ENCODE data around the gene KNTC1.
"Not testable (repeated sequence)": the region's sequence is repeated elsewhere in the genome, so short reads cannot be mapped to it uniquely, and the experiment has no call there.

The KNTC1 gene

DNA sequence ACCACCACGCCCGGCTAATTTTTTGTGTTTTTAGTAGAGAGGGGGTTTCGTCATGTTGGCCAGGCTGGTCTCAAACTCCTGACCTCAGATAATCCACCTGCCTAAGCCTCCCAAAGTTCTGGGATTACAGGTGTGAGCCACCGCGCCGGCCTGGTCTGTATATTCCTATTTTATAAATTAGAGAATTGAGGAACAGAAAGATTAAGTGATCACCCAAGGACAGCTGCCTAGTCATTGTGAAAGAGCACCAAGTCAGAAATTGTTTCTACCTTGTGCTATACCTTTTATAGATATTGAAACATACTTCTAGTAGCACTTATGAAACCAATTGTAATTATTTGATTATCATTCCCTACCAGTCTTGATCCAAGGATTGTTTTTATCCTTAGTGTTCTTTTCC lies 1.9 kb downstream of the KNTC1 start:
- DNase-seq = no peak
- intact Hi-C loops (cut with DNase I) = loop anchor here (5.0 kb wide), 1 partner anchor 223 kb away; the partner anchor contains the start of gene DENR

DNA sequence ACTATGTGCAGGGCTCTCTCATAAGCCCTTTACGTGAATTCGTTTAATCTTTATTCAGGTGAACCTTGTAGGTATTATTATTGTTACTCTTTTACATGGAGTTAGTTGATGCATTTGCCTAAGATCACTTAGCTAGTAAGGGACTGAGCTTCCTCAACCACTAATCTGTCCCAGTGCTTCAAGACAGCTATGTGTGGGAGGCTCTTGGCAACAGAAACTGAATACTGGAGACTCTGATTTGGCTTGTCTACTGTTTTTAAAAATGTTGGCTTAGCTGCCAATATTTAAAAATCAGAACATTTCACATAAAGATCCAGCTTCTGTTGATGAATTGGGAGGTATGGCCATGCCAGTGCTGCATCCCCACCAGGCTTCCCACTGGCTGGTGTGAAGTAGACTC lies 6.8 kb downstream of the KNTC1 start:
- DNase-seq = peak in 1 of 42 donors; percentile 38
- intact Hi-C loops (cut with DNase I) = no loop called here

DNA sequence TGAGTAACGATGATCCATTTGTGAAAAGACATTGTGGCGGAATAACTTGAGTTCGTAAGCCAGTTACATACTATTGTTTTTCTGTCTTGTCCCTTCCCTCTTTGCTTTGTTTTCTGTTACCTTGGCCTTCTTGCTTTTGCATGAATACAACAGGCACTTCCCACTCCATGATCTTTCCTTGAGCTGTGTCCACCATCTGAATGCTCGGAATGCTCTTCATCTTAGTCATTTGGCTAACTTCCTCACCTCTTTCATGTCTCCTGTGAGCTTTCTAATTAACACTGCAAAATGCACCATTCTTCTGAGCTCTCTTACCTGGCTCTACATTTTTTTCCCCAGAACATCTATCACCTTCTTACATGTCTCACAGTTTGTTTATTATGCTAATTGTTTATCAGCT lies 10.0 kb downstream of the KNTC1 start:
- no peak for DNase-seq
- intact Hi-C loops (cut with DNase I) = no loop called here

DNA sequence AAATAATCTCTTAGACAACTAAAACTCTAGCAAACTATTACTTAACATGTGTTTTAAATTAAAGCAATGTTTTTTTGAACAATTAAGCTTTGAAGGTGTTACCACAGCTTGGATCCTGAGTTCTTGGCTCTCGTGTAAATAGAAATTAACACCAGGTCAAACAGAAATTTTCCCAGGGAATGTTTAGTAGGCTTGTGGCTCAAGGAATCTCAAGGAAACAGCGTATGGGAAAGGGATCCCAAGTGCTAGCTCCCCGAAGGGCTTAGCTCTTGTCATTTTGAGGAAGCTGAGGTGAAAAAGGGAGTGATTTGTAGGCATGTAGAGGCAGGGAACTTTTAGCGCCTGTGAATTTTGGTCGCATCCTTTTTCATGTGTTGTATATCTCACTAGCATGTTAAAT lies 11.4 kb downstream of the KNTC1 start:
- intact Hi-C loops (cut with DNase I) = no loop called here
- no peak for DNase-seq

DNA sequence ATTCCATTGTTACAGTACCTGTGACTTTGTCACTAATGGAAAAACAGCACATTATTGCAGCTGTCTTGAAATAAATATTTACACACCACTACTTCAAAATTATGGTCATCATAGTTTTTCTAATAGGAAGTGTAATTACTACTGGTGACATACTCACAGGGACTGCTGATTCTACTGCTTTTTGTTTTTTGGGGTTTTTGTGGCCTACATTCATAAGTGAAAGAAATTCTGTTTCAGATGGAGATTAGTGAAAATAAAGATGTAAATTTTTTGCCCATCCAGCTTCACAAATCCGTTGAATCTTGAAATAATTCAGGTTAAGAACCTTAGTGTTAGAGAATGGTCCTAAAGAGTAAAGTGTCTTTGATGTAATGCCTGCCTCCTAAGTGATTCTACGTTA lies 17.5 kb downstream of the KNTC1 start:
- intact Hi-C loops (cut with DNase I) = no loop called here
- DNase-seq = no peak

DNA sequence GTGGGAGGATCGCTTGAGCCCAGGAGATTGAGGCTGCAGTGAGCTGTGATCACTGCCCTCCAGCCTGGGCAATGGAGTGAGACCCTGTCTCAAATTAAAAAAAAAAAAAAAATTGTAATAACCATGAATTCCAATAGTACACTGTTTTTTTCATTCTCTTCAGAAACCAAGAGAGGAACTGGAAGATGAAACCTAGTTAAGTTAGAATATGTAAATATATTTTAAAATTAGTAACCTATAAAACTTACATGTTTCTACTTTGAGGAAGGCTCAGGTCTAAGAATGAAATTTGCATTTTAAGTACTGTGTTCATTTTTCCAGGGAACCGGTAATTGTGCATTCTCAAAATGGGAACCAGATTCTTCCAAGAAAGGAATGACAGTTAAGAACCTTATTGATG lies 18.8 kb downstream of the KNTC1 start:
- no peak for DNase-seq
- intact Hi-C loops (cut with DNase I) = no loop called here

DNA sequence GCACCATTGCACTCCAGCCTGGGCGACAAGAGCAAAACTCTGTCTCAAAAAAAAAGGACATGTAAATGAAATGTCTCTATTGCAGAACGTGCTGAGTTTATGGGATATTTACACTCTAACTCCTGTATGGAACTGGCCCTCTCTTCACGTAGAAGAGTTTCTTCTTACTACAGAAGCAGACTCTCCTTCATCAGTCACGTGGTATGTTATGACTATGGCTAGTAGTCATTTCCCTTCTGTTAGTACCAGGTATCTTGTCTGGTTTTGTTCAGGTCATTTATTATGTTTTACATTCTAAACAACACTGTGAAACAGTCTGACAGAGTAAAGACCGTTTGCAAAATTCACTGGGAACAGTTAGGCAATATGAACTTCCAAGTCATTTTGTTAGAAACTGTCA lies 20.3 kb downstream of the KNTC1 start:
- DNase-seq = no peak
- intact Hi-C loops (cut with DNase I) = no loop called here

DNA sequence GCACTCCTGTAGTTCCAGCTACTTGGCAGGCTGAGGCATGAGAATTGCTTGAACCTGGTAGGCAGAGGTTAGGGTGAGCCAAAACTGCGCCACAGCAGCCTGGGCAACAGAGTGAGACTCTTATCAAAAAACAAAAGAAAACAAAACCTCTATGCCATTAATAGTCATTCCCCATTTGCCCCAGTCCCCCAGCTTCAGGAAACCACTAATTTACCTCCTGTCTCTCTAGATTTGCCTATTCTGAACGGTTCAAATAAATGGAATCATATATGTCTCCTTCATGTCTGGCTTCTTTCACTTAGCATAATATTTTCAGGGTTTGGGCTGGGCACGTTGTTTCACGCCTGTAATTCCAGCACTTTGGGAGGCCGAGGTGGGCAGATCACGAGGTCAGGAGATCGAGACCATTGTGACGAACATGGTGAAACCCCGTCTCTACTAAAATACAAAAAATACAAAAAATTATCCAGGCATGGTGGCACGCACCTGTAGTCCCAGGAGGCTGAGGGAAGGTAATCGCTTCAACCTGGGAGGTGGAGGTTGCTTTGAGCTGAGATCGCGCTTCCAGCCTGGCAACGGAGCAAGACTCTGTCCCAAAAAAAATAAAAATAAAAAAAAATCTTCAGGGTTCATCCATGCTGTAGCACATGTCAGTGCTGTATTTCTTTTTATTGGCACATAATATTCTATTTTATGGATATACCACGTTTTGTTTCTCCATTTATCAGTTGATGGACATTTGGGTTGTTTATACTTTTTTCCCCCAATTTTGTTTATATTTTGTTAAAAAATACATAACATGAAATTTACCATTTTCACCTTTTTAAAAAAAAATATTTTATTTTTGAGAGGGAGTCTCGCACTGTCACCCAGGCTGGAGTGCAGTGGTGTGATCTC lies 31.9 kb downstream of the KNTC1 start:
- intact Hi-C loops (cut with DNase I) = no loop called here
- no peak for DNase-seq

DNA sequence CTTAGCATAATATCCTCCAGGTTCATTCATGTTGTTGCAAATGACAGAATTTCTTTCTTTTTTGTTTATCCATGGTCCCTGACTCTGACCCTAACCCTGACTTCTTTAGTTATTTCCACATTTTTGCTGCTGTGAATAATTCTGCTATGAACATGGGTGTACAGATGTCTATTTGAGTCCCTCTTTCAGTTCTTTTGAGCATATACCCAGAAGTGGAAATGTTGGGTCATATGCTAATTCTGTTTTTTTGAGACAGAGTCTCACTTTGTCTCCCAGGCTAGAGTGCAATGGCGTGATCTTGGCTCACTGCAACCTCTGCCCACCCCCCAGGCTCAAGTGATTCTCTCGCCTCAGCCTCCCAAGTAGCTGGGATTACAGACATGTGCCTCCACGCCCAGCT lies 33.1 kb downstream of the KNTC1 start:
- intact Hi-C loops (cut with DNase I) = no loop called here
- DNase-seq = no peak

DNA sequence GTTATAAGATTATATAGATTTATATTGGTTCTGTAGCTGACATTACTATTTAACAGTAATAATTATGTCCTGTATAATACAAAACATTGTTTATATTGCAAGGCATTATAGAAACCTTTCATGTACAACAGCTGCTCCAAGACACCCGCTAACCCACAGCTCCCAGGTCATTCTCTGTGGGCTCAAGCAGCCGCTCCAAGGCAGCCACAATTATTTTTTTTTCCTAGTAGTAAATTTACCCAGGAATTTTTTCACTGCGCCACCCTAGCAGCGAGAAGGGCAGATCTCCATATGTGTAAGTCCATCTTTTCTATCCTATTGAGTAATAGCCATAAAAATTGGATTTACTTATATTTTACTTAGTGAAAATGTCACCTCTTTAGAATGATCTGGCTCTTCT lies 36.3 kb downstream of the KNTC1 start:
- no peak for DNase-seq
- intact Hi-C loops (cut with DNase I) = no loop called here

DNA sequence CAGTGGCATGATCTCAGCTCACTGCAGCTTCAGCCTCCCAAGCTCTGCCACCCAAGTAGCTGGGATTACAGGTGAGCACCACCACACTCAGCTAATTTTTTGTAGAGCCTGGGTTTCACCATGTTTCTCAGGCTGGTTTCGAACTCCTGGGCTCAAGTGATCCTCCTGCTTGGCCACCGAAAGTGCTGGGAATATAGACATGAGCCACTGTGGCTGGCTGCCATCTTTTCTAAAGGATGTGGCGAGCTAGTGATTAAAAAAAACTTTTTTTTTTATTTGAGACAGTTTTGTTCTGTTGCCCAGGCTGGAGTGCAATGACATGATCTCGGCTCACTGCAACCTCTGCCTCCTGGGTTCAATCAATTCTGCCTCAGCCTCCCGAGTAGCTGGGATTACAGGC lies 39.8 kb downstream of the KNTC1 start:
- DNase-seq; intact Hi-C loops (cut with DNase I): not testable (repeated sequence)

DNA sequence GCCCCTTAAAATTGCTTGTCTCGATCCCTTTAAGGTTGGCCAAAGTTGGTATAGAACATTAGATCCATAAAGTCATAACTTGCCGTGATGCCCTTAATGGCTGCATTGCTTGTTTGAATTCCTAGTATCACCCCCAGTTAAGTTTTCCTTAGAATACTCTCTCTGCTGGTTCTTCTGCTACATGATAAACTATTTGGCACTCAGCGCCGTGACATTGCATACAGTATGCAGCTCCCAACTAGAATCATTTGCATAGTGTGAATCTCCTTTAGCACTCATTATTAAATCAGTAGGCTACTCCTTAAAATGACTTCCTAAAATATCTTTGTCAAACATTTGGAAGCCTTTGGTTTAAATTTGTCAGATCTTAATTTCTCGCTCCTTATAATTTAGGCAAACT lies 42.2 kb downstream of the KNTC1 start:
- intact Hi-C loops (cut with DNase I) = no loop called here

DNA sequence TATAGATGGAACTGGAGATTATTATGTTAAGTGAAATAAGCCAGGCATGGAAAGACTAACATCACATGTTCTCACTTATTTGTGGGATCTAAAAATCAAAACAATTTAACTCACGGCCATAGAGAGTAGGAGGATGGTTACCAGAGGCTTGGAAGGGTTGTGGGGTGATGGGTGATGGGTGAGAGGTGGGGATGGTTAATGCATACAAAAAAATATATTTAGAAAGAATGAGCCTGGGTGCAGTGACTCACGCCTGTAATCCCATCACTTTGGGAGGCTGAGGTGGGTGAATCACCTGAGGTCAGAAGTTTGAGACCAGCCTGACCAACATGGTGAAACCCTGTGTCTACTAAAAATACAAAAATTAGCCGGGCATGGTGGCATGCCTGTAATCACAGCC lies 43.0 kb downstream of the KNTC1 start:
- intact Hi-C loops (cut with DNase I) = not testable (repeated sequence)

More for the DNA sequence above, 42.2 kb downstream of the KNTC1 start:
- no peak for DNase-seq

DNA sequence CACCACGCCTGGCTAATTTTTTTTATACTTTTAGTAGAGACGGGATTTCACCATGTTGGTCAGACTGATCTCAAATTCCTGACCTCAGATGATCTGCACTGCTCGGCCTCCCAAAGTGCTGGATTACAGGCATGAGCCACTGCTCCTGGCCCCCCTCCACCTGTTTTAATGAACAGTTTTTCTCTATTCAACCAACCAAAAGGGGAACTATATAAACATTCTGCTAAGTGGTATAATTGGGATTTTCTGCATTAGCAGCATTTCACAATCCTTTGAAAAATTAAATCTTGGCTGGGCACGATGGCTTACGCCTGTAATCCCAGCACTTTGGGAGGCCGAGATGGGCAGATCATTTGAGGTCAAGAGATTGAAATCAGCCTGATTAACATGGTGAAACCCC lies 44.8 kb downstream of the KNTC1 start:
- intact Hi-C loops (cut with DNase I) = no loop called here
- no peak for DNase-seq

More for the DNA sequence above, 43.0 kb downstream of the KNTC1 start:
- not testable (repeated sequence) for DNase-seq

DNA sequence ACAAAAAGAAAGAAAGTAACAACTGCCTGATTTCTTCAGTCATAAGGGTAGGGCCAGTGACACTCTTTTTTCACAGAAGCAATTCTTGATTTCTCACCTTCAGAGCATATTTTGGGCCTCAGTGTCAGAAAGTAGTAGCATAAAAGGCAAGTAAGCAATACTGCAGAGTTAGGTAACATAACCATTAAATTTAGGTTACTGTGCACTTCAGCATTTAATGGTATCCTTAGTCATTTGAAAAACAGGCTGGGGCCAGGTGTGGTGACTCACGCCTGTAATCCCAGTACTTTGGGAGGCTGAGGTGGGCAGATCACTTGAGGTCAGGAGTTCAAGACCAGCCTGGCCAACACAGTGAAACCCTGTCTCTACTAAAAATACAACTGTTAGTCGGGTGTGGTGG lies 56.2 kb downstream of the KNTC1 start:
- DNase-seq; intact Hi-C loops (cut with DNase I): not testable (repeated sequence)

DNA sequence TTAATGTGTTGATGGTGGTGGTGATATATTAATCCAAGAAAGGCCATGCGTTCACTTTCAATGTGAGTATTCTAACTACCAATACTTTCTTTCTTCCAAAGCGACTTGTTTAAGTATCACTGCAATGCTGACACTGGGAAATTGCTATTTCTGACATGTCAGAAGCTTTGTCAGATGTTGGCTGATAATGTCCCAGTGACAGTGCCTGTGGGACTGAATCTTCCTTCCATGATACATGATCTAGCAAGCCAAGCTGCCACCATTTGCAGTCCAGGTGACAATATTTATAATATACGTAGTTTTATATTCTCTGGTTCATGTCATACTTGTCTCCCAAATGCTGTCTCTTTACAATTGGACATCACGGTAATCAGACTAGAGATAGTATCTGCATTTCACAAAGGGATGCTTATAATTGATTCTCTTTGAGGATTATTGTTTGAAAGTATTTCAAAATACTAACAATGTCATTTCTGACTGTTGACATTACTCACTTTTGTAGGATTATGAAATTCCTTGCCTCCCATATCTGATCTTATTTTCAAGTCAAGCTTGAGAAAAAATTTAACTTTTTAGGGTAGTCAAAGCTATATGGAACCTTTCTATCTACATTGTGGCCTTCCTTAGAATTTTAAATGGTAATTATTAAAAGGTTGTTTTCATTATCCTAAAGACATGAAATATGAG lies 57.3 kb downstream of the KNTC1 start:
- DNase-seq = no peak
- intact Hi-C loops (cut with DNase I) = no loop called here

DNA sequence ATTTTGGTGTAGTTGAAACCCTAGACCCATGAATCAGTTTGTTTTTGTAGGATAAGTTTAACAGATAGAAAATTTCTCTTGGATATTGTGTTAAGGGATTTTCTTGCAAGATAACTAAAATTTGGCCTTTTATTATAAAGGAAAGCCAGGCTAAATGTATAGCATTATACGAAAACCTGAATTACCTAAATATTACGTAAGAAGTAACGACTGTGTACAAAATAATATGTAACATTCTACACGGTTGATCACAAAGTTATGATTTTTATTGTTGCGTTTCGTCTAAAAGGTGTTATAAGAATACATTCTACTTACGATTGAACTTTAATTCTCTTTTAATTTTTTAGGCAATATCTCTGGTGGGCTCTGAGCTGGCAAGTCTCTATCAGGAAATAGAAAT lies 63.9 kb downstream of the KNTC1 start:
- intact Hi-C loops (cut with DNase I) = no loop called here
- no peak for DNase-seq

DNA sequence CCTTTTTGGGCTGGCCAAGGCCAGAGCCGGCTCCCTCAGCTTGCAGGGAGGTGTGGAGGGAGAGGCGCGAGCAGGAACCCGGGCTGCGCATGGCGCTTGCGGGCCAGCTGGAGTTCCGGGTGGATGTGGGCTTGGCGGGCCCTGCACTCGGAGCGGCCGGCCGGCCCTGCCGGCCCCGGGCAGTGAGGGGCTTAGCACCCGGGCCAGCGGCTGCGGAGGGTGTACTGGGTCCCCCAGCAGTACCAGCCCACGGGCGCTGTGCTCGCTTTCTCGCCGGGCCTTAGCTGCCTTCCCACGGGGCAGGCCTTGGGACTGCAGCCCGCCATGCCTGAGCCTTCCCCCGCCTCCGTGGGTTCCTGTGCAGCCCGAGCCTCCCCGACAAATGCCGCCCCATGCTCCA lies 64.9 kb downstream of the KNTC1 start:
- intact Hi-C loops (cut with DNase I); DNase-seq: not testable (repeated sequence)

DNA sequence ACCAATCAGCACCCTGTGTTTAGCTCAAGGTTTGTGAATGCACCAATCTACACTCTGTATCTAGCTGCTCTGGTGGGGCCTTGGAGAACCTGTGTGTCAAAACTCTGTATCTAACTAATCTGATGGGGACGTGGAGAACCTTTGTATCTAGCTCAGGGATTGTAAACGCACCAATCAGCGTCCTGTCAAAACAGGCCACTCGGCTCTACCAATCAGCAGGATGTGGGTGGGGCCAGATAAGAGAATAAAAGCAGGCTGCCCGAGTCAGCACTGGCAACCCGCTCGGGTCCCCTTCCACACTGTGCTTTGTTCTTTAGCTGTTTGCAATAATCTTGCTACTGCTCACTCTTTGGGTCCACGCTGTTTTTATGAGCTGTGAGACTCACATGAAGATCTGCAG lies 65.5 kb downstream of the KNTC1 start:
- intact Hi-C loops (cut with DNase I); DNase-seq: not testable (repeated sequence)

DNA sequence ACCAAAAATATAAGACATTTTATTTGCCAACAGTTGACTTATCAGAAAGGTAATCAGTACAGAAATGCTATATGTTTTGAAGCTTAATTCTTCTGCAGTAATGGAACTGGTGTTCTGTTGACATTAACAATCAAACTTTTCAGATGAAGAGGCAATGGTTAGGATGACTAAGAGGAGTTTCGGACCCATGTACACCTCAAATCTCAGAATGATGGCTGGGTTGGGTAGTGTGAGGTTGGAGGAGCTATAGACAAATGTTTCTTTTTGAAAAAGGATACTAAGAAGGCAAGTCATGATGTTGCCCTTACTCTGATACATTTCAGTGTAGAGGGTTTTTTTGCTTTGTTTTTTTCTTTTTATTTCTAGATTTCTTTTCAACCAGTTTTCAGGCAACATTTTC lies 66.9 kb downstream of the KNTC1 start:
- no peak for DNase-seq
- intact Hi-C loops (cut with DNase I) = no loop called here

DNA sequence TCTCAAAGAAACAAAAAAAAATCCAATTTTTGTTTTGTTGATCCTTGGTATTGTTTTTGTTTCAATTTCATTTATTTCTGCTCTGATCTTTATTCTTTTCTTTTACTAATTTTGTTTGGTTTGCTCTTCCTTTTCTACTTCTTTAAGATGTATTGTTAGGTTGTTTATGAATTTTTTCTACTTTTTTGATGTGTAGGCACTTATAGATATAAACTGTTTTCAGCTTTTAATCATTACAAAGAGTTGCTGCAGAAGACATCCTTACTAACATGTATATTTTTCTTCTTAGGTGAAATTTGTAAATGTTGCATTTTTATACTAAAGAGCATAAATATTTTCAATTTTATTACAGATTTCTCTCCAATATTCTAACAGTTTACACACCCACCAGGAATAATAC lies 69.8 kb downstream of the KNTC1 start:
- DNase-seq = no peak
- intact Hi-C loops (cut with DNase I) = no loop called here

All from head of caudate nucleus (tissue), 42 donors.